B cell (primary cell): ENCODE data around the gene TYW5. TPM values are rescaled to one million over a fixed set of nuclear protein-coding genes. Genes with fewer than 3 reads are reported as not detected.

Experiments used
- ATAC-seq: fragments of 200-7000 bp; cut with Tn5 transposase; one replicate; pipeline ENCODE4 v1.10.0; 2021; ENCODE audit warnings: low read depth, mild to moderate bottlenecking, moderate number of reproducible peaks, moderate library complexity
- CTCF ChIA-PET: fragments of 350-600 bp; sonication (Branson Sonifier 250); formaldehyde crosslinking; loops from one replicate; lab custom pipeline; 2021; ENCODE audit warnings: antibody characterized with exemption, inconsistent platforms; lab: Charles Lee
- POLR2A ChIA-PET: fragments of 350-600 bp; sonication (Branson Sonifier 250); formaldehyde crosslinking; loops from one replicate; lab custom pipeline; 2021; ENCODE audit warnings: antibody characterized with exemption; lab: Charles Lee
- DNase-seq: peaks from one replicate; pipeline ENCODE4 v3.0.0; 2013
- H2AFZ ChIP-seq: 2 replicates; pipeline ENCODE4 v1.6.1; 2012; ENCODE audit warnings: mild to moderate bottlenecking, low read depth, low read length; ENCODE audit not compliant: insufficient read depth, poor library complexity, severe bottlenecking
- H3K27ac ChIP-seq, 2 donors: 1 replicate in 1 of 2; 2 replicates in 1 of 2; pipeline ENCODE4 v1.5.1; 2012 to 2013; ENCODE audit warnings: low read length in 2 of 2, mild to moderate bottlenecking in 2 of 2, moderate library complexity in 1 of 2
- H3K27me3 ChIP-seq, 4 experiments: fragments of 200-600 bp in 1 of 4; sonication (generic) in 1 of 4; replicated peaks in 1 of 4; 1 replicate in 2 of 4; 2 replicates in 2 of 4; pipeline versions ENCODE4 v1.6.1 to v1.7.0; 2013 to 2016; ENCODE audit warnings: low read length in 3 of 4, mild to moderate bottlenecking in 2 of 4, mixed read lengths in 1 of 4, moderate library complexity in 1 of 4; ENCODE audit not compliant: insufficient read depth in 4 of 4, control insufficient read depth in 3 of 4; ENCODE audit errors: control extremely low read depth in 1 of 4
- H3K36me3 ChIP-seq, 2 experiments: replicated peaks in 1 of 2; 1 replicate in 1 of 2; 2 replicates in 1 of 2; pipeline versions ENCODE4 v1.6.1 to v1.7.1; 2013; ENCODE audit warnings: low read length in 1 of 2; ENCODE audit not compliant: insufficient read depth in 2 of 2, control insufficient read depth in 1 of 2; ENCODE audit errors: control extremely low read depth in 1 of 2, extremely low read depth in 1 of 2
- H3K4me1 ChIP-seq, 2 donors: fragments of 200-600 bp in 1 of 2; sonication (generic) in 1 of 2; 1 replicate in 1 of 2; 2 replicates in 1 of 2; pipeline versions ENCODE4 v1.5.1 to v1.6.1; 2013 to 2017; ENCODE audit warnings: low read length in 2 of 2; ENCODE audit not compliant: control insufficient read depth in 2 of 2, insufficient read depth in 2 of 2
- H3K4me2 ChIP-seq: replicated peaks from 2 replicates; pipeline ENCODE3; 2012; ENCODE audit warnings: mild to moderate bottlenecking, low read depth, low read length; ENCODE audit not compliant: poor library complexity, severe bottlenecking
- H3K4me3 ChIP-seq, 5 experiments: fragments of 200-600 bp in 1 of 5; sonication (generic) in 1 of 5; 1 replicate in 3 of 5; 2 replicates in 2 of 5; pipeline versions ENCODE4 v1.5.1 to v1.7.0; 2011 to 2016; ENCODE audit warnings: low read length in 4 of 5, mild to moderate bottlenecking in 4 of 5, low read depth in 2 of 5, control low read depth in 1 of 5, moderate library complexity in 1 of 5; ENCODE audit not compliant: insufficient read depth in 1 of 5; ENCODE audit errors: control extremely low read depth in 1 of 5, extremely low read depth in 1 of 5
- H3K79me2 ChIP-seq: fragments of 200-600 bp; sonication (generic); one replicate; pipeline ENCODE4 v1.6.0; 2016; ENCODE audit warnings: low read length; ENCODE audit not compliant: control insufficient read depth, insufficient read depth
- H3K9ac ChIP-seq: fragments of 200-600 bp; sonication (generic); 2 replicates; pipeline ENCODE4 v1.6.1; 2017; ENCODE audit warnings: mild to moderate bottlenecking, low read length, moderate library complexity
- H3K9me3 ChIP-seq, 3 donors: one replicate each; pipeline versions ENCODE4 v1.6.1 to v1.7.1; 2013; ENCODE audit warnings: low read length in 2 of 3; ENCODE audit not compliant: control insufficient read depth in 2 of 3, insufficient read depth in 1 of 3; ENCODE audit errors: control extremely low read depth in 1 of 3
- H4K20me1 ChIP-seq: 2 replicates; pipeline ENCODE4 v1.6.0; 2012; ENCODE audit warnings: mild to moderate bottlenecking, low read length; ENCODE audit not compliant: insufficient read depth, control insufficient read depth, poor library complexity, severe bottlenecking
- H3K27ac Mint-ChIP-seq: one replicate; pipeline ENCODE4 v1.8.0; 2021; ENCODE audit warnings: mixed read lengths
- H3K27me3 Mint-ChIP-seq: one replicate; pipeline ENCODE4 v1.8.0; 2021; ENCODE audit warnings: mixed read lengths
- H3K4me1 Mint-ChIP-seq: one replicate; pipeline ENCODE4 v1.8.0; 2021; ENCODE audit warnings: mixed read lengths
- H3K4me3 Mint-ChIP-seq: one replicate; pipeline ENCODE4 v1.8.0; 2021; ENCODE audit warnings: mixed read lengths
- H3K9me3 Mint-ChIP-seq: one replicate; pipeline ENCODE4 v1.8.0; 2022; ENCODE audit warnings: mixed read lengths; ENCODE audit not compliant: insufficient read depth
- CTCF ChIP-seq: fragments of 200-600 bp; IDR thresholded peaks from one replicate; pipeline ENCODE4 v1.8.0; 2022; ENCODE audit warnings: antibody characterized with exemption, mild to moderate bottlenecking
- EZH2 ChIP-seq: IDR thresholded peaks from 2 replicates; pipeline ENCODE4 v1.6.1; 2012; ENCODE audit warnings: borderline replicate concordance, low read depth, mild to moderate bottlenecking, moderate library complexity, low read length; ENCODE audit not compliant: insufficient read depth, poor library complexity, severe bottlenecking
- WGBS: methylation state at CpG from one replicate; pipeline ENCODE4 v1.1.5; 2013; ENCODE audit warnings: missing lambda C conversion rate; ENCODE audit not compliant: insufficient coverage; 5-methylcytosine and 5-hydroxymethylcytosine counted together
- intact Hi-C: fragments of 100-400 bp; cut with micrococcal nuclease; formaldehyde crosslinking; loops from one replicate; pipeline ENCODE4 v1.10.0; 2022
- polyA plus RNA-seq: library from polyadenylated mRNA; depleted of rRNA; stranded (reverse); fragments of >200 nt; gene quantifications from 2 replicates; pipeline ENCODE4 v1.2.3, GENCODE V29; 2012
- total RNA-seq, 2 donors: library from RNA; stranded (reverse); fragments of 120-200 nt in 1 of 2; gene quantifications; 1 replicate in 1 of 2; 2 replicates in 1 of 2; pipeline versions ENCODE4 v1.2.3 to v1.2.4, GENCODE V29; 2013 to 2022

Gene TYW5
- total and polyA plus RNA-seq, 2 donors (not counting 1 experiment from before 2014, with no cell fraction given) = 4.5 to 15.0 TPM

- H3K36me3 ChIP-seq = peaks cover 13 to 41% of the 10 kb centered on the region in 2 experiments
- CTCF ChIA-PET = no interaction called here
- WGBS = no CpG with 5 or more reads among the region's 1 CpG
- no peaks in the 10 kb centered on the region for H3K9me3 ChIP-seq
- Mint-ChIP-seq H3K9me3 (no peaks in the 10 kb centered on the region), H3K4me1 (peaks cover 3% of the 10 kb centered on the region), H3K27ac (no peak overlapping the region), H3K27me3 (no peaks in the 10 kb centered on the region), H3K4me3 (no peak overlapping the region)
- H3K27me3 ChIP-seq = no peaks in the 10 kb centered on the region
- peaks cover 24% of the 10 kb centered on the region for H3K79me2 ChIP-seq
- no peak overlapping the region for H3K4me2 ChIP-seq
- H2AFZ ChIP-seq = no peak overlapping the region
- no peak overlapping the region for H3K9ac ChIP-seq
- POLR2A ChIA-PET = no interaction called here
- H3K27ac ChIP-seq = no peak overlapping the region
- no peaks in the 10 kb centered on the region for H4K20me1 ChIP-seq
- no peaks in the 10 kb centered on the region for H3K4me1 ChIP-seq
- no peak for TF ChIP-seq EZH2
- no peak for TF ChIP-seq CTCF
- intact Hi-C loops = no loop called here
- DNase-seq (no peak), ATAC-seq (no peak)
- no peak overlapping the region for H3K4me3 ChIP-seq
These were observed 9.1 kb downstream of the TYW5 start for GRCh38 chr2:199946196-199946595.

- Histone ChIP-seq H3K27ac (no peak overlapping the region), H3K4me1 (no peaks in the 10 kb centered on the region), H3K27me3 (no peaks in the 10 kb centered on the region), H4K20me1 (no peaks in the 10 kb centered on the region), H3K4me2 (no peak overlapping the region), H3K79me2 (peaks cover 20% of the 10 kb centered on the region), H3K4me3 (no peak overlapping the region), H3K9me3 (no peaks in the 10 kb centered on the region), H3K9ac (no peak overlapping the region), H2AFZ (no peak overlapping the region), H3K36me3 (peaks cover 12 to 41% of the 10 kb centered on the region in 2 experiments)
- H3K4me1 Mint-ChIP-seq = peaks cover 3% of the 10 kb centered on the region
- no peak overlapping the region for H3K4me3 Mint-ChIP-seq
- DNase-seq (no peak), ATAC-seq (no peak)
- no peak overlapping the region for H3K27ac Mint-ChIP-seq
- WGBS = no CpG with 5 or more reads among the region's 4 CpGs
- intact Hi-C loops = no loop called here
- ChIA-PET CTCF (no interaction called here), POLR2A (no interaction called here)
- TF ChIP-seq CTCF = no peak
- no peak for TF ChIP-seq EZH2
- H3K9me3 Mint-ChIP-seq = no peaks in the 10 kb centered on the region
- no peaks in the 10 kb centered on the region for H3K27me3 Mint-ChIP-seq
These were observed 11.9 kb downstream of the TYW5 start for GRCh38 chr2:199943373-199943772.
